ENCODE data around the gene HAUS8. TPM values are rescaled to one million over a fixed set of nuclear protein-coding genes. Genes with fewer than 3 reads are reported as not detected.
"Not testable (repeated sequence)": the region's sequence is repeated elsewhere in the genome, so short reads cannot be mapped to it uniquely, and the experiment has no call there.

The HAUS8 gene
- total RNA-seq, 1 donor = 9.3 TPM

DNA sequence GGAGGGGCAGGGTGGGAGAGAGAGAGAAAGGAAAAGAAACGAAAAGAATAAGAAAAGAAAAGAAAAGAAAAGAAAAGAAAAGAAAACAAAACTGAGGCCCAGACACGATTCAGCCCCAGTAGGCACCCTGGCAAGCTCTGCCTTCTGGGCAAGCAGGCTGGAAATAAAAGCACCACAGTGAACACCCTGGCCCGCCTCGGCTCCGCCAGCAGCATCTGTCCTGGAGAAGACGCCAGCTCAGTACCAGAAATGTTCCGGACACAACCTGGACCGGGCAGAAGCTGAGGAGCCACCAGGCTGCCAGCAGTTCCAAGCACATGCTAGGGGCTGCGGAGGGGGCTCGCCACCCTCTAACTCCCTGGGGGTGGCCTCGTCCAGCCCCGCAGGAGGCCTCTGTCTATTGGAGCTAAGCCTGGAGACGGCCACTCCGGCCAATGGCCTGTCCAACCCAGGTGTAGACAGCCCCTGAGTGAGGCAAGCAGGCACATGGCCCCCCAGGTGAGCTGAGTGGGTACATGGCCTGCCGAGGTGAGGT, 37.2 kb downstream of the HAUS8 start:
- Histone ChIP-seq H3K4me1 (ENCODE audit: insufficient read depth, low read length) (peaks cover 10% of the 10 kb centered on the region), H3K27me3 (ENCODE audit: insufficient read depth, low read length) (no peaks in the 10 kb centered on the region), H3K9me3 (ENCODE audit: low read depth, low read length) (no peaks in the 10 kb centered on the region), H3K4me3 (ENCODE audit: low read length) (no peak overlapping the region)

DNA sequence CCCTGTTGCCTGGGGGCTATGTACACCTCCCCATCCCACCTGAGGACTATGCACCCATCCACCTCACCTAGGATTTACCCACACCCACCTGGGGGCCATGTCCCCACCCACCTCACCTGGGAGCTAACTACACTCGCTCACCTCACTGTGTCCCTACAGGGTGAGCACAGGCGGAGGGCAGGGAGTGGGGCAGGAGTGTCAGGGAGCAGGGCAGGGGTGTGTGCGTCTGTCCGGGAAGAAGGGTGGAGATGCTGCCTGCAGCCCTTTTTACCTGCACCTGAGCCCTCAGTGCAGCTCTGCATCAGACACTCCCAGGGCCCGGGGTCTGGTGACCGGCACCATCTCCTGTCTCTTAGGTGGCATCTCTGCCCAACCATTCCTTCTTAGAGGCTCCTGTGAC, 38.1 kb downstream of the HAUS8 start:
- Histone ChIP-seq H3K4me3 (ENCODE audit: low read length) (no peak overlapping the region), H3K27me3 (ENCODE audit: insufficient read depth, low read length) (no peaks in the 10 kb centered on the region), H3K4me1 (ENCODE audit: insufficient read depth, low read length) (peaks cover 10% of the 10 kb centered on the region), H3K9me3 (ENCODE audit: low read depth, low read length) (no peaks in the 10 kb centered on the region)

DNA sequence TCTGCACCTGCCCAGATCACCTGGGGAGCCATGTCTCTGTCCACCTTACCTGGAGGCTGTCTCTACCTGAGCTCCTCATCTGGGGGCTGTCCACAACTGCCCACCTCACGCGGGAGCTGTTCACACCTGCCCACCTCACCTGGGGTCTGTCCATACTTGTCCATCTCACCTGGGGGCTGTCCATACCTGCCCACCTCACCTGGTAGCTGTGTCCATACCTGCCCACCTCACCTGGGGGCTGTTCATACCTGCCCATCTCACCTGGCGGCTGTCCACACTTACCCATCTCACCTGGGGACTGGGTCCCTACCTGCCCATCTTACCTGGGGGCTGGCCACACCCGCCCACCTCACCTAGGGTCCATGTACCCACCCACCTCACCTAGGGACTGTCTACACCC, 38.6 kb downstream of the HAUS8 start:
- Histone ChIP-seq H3K27me3 (ENCODE audit: insufficient read depth, low read length) (no peaks in the 10 kb centered on the region), H3K9me3 (ENCODE audit: low read depth, low read length) (no peaks in the 10 kb centered on the region), H3K4me3 (ENCODE audit: low read length) (no peak overlapping the region), H3K4me1 (ENCODE audit: insufficient read depth, low read length) (peaks cover 10% of the 10 kb centered on the region)

DNA sequence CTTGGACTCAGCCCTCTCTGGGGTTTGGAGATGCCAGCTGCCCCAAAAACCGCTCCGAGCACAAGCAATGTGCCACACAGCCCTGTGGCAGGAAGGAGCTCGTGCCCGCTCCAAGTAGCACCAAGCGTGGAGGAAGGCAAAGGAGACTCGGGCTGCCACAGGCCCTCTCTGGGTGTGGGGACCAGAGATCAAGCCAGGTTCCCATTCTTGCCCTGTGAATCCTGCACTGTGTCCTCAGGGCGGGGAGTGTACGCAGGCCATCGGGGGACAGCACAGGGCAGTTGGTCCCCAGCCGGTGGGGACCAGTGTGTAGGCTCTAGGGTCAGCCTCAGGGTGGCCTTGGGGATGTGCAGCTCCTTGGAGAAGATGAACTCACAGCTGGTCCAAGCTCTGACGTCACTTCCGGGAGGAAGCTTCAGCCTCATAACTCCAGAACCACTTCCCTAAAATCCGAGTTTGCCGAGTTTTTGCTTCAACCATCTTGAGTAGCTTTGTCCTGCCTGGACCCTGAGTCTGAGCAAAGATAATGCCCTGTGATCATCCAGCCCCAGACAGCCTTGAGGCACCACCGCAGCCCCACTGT, 39.3 kb downstream of the HAUS8 start:
- H3K27me3 ChIP-seq (ENCODE audit: insufficient read depth, low read length) = no peaks in the 10 kb centered on the region
- H3K4me3 ChIP-seq (ENCODE audit: low read length) = no peak overlapping the region
- peaks cover 10% of the 10 kb centered on the region for H3K4me1 ChIP-seq (ENCODE audit: insufficient read depth, low read length)

DNA sequence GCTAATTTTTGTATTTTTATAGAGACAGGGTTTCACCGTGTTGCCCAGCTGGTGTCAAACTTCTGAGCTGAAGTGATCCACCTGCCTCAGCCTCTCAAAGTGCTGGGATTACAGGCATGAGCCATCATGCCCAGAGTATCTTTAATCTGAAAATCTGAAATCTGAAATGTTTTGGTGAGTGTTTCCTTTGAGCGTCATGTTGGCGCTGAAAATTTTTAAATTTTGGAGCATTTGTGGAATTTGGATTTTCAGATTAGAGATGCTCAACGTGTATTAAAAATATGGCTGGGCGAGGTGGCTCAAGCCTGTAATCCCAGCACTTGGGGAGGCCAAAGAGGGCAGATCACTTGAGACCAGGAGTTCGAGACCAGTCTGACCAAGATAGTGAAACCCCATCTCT, 43.5 kb downstream of the HAUS8 start:
- peaks cover 11% of the 10 kb centered on the region for H3K27me3 ChIP-seq (ENCODE audit: insufficient read depth, low read length)
- H3K9me3 ChIP-seq (ENCODE audit: low read depth, low read length) = no peaks in the 10 kb centered on the region
- H3K4me3 ChIP-seq (ENCODE audit: low read length) = no peak overlapping the region
- peaks cover 10% of the 10 kb centered on the region for H3K4me1 ChIP-seq (ENCODE audit: insufficient read depth, low read length)

More for the DNA sequence above, 39.3 kb downstream of the HAUS8 start:
- H3K9me3 ChIP-seq (ENCODE audit: low read depth, low read length) = no peaks in the 10 kb centered on the region

DNA sequence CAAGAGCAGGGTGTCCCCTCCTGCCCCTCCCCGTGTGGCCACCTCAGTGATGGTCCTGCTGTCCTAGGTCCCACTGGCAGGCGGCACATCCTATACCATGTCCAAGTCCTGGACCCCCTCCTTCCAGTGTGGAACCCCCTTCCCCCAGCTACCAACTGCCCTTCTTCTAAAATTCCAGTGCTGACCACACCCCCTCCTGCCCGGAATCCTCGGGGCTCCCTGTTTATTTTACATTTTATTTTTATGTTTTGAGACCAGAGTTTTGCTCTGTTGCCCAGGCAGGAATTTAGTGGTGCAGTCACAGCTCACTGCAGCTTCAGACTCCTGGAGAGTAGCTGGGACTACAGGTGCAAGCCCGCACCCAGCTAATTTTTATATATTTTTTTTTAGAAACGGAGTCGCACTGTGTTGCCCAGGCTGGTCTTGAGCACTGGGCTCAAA, 47.7 kb downstream of the HAUS8 start:
- no peaks in the 10 kb centered on the region for H3K9me3 ChIP-seq (ENCODE audit: low read depth, low read length)
- H3K27me3 ChIP-seq (ENCODE audit: insufficient read depth, low read length) = peaks cover 28% of the 10 kb centered on the region
- H3K4me1 ChIP-seq (ENCODE audit: insufficient read depth, low read length) = peaks cover 16% of the 10 kb centered on the region
- no peak overlapping the region for H3K4me3 ChIP-seq (ENCODE audit: low read length)

DNA sequence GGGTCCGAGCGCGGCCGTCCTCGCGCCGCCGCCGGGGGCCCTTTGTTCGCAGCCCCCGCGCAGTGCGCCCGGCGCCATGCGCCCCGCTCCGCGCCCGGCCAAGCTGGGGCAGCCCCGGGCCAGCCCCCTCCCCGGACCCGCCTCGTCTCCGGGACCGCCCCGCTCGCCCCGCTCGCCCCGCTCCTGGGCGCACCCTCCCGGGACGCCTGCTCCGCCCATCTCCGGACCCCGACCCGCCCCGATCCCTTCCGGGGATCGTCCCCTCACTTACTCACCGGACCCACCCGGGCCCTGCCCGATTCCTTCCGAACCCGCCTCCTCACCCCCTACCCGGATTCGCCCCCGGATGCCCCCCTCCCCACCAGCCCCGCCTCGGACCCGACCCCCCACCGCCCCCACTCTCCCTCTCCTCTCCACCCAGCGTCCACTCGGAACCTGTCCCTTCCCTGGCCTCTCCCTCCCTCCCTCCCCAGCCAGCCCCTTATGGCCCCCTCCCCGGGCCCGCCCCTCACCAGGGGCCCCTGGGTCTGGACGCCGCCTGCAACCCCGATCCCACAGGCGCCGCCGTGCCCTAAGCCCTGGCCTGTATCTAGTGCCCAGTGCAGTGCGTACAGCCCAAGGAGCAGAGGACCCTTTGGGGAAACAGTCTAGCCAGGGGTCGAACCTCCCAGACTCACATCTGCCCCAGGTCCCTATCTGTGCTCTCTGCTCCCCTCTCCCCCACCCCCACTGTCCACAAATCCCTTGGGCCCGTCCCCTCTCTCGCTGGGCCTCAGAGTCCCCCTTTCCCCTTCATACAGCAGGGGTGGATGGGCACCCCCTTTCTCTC, 48.3 kb downstream of the HAUS8 start, which contains the start of gene CPAMD8:
Gene CPAMD8, minus strand, starts transcription at position 105 of the 829 bp plus-strand sequence. CDS start 168 bp downstream, outside the sequence.
- peaks cover 28% of the 10 kb centered on the region for H3K27me3 ChIP-seq (ENCODE audit: insufficient read depth, low read length)
- H3K9me3 ChIP-seq (ENCODE audit: low read depth, low read length) = no peaks in the 10 kb centered on the region
- H3K4me3 ChIP-seq (ENCODE audit: low read length) = no peak within 1 kb of the TSS
- peaks cover 23% of the 10 kb centered on the region for H3K4me1 ChIP-seq (ENCODE audit: insufficient read depth, low read length)

DNA sequence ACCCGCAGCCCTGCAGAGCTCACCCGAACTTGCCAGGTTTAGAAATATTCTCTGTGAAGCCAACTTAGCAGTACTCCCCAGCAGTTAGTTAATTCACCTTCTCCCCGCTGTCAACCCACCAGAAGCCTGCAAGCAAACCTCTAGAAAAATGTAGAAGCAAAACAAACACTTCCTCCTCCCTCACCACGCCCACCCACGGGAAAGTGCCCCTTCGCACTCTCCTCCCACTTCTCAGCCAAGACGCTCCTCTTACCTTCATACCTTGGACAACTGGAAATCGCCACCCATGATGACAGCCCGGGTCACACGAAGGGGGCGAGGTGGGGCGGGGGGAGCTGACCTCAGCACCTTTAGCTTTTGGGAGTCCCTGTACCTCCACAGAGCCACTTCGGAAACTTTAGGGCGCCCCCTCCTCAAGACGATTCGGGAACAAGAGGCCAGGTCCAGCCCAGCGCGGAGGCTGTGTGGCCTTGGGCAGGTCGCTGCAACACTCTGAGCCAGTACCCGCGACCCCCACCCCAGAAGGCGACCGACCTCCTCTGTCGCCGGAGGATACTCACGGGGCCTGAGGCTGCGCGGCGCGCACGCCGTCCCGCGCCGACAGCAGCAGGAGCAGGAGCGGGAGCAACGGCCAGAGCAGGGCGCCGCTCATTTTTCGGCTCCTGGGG, 49.1 kb downstream of the HAUS8 start:
- peaks cover 31% of the 10 kb centered on the region for H3K4me1 ChIP-seq (ENCODE audit: insufficient read depth, low read length)
- H3K27me3 ChIP-seq (ENCODE audit: insufficient read depth, low read length) = peaks cover 28% of the 10 kb centered on the region
- no peaks in the 10 kb centered on the region for H3K9me3 ChIP-seq (ENCODE audit: low read depth, low read length)
- no peak overlapping the region for H3K4me3 ChIP-seq (ENCODE audit: low read length)

DNA sequence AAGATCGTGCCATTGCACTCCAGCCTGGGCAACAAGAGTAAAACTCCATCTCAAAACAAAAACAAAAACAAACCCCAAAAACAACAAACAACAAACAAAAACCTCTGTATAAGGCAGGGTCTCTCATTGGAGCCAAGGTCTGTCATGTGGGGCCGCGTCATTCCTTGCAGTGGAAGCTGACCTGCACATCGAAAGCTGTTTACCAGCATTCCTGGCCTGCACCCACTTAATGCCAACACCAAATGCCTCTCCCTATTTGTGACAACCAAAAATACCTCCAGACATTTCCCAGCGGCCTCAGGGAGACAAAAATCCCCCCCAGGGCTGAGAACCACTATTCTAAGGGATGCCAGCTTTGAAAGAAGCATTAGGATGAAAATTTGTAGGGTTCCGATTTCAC, 49.9 kb downstream of the HAUS8 start:
- H3K4me3 ChIP-seq (ENCODE audit: low read length) = no peak overlapping the region

DNA sequence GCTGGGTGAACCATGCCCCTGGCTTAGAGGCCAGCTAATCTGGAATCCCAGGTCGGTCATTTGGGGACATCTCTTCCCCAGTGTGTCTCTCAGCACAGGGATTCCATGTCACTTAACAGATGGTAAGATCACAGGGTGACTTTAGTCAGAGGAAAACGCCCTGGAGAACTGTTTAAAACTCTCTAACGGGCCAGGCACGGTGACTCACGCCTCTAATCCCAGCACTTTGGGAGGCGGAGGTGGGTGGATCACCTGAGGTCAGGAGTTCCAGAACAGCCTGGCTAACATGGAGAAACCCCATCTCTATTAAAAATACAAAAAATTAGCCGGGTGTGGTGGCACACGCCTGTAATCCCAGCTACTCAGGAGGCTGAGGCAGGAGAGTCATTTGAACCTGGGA, 50.3 kb downstream of the HAUS8 start:
- Histone ChIP-seq H3K27me3 (ENCODE audit: insufficient read depth, low read length) (peaks cover 28% of the 10 kb centered on the region), H3K4me1 (ENCODE audit: insufficient read depth, low read length) (peaks cover 34% of the 10 kb centered on the region)
- not testable (repeated sequence) for H3K9me3 ChIP-seq (ENCODE audit: low read depth, low read length); H3K4me3 ChIP-seq (ENCODE audit: low read length)

More for the DNA sequence above, 49.9 kb downstream of the HAUS8 start:
- H3K27me3 ChIP-seq (ENCODE audit: insufficient read depth, low read length) = peaks cover 28% of the 10 kb centered on the region
- H3K9me3 ChIP-seq (ENCODE audit: low read depth, low read length) = no peaks in the 10 kb centered on the region
- H3K4me1 ChIP-seq (ENCODE audit: insufficient read depth, low read length) = peaks cover 34% of the 10 kb centered on the region

DNA sequence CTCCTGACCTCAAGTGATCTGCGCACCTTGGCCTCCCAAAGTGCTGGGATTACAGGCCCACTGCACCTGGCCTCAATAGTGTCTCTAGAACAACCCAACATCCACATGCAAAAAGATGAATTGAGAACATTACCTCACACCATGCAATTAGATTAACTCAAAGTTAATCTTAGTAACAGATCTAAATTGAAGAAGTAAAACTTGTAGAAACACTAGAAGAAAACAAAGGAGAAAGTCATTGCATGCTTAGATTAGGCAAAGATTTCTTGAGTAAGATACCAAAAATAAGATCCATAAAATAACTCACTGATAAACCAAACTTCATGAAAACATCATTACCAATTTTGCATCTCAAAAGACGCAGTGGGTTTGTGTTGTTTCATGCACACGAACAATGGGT, 51.4 kb downstream of the HAUS8 start:
- Histone ChIP-seq H3K27me3 (ENCODE audit: insufficient read depth, low read length) (peaks cover 28% of the 10 kb centered on the region), H3K4me3 (ENCODE audit: low read length) (no peak overlapping the region), H3K4me1 (ENCODE audit: insufficient read depth, low read length) (peaks cover 34% of the 10 kb centered on the region), H3K9me3 (ENCODE audit: low read depth, low read length) (no peaks in the 10 kb centered on the region)

DNA sequence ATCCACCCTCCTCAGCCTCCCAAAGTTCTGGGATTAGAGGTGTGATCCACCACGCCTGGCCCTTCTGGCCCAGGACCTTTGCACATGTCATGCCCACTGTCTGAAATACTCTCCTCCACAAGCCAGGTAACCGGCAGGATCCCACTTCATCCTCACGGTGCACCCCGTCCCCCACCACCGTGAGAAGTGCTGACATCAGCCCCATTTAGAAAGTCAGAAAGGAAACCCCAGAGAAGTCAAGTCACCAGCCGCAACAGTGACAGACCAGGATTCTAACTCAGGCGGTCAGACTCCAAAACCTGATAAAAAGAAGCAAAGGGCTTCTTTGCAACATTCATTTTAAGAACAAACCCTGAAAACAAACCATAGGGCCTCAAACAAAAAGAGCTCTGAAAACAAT, 52.5 kb downstream of the HAUS8 start:
- no peak overlapping the region for H3K4me3 ChIP-seq (ENCODE audit: low read length)
- H3K27me3 ChIP-seq (ENCODE audit: insufficient read depth, low read length) = peaks cover 23% of the 10 kb centered on the region
- H3K4me1 ChIP-seq (ENCODE audit: insufficient read depth, low read length) = peaks cover 34% of the 10 kb centered on the region
- H3K9me3 ChIP-seq (ENCODE audit: low read depth, low read length) = no peaks in the 10 kb centered on the region

DNA sequence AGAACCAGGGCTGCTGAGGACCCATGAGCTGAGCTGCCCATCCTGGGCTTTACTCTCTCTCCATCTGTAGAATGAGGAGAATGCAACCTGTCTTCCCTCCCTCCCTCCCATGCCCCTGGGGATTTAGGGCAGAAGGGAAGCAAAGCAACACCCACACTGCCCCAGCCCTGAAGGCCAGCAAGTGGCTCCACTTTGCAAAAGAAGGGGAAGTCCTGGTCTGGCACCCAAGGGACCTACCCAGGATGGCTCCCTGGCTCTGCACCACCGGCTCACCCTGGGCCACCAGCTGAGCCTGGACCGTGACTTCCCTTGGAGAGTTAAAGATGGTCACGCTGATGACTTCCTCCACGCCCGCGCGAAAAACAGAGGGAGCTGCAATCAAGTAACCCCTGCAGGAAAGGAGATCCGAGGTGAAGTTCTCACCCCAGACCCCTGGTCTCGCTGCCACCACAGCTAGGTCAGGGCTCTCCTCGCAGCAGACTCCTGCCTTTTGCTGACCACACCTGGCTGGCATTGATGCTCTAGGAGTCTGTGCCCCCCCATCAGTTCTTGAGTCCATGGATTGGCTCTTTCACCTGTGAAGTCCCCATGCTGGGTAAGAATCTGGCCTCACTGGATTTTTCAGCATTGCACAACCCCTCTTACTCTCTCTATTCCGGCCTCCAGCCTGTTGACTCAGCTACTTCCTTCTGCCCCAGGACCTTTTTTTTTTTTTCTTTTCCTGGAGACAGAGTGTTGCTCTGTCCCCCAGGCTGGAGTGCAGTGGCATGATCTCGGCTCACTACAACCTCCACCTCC, 53.3 kb downstream of the HAUS8 start:
- Histone ChIP-seq H3K4me1 (ENCODE audit: insufficient read depth, low read length) (peaks cover 34% of the 10 kb centered on the region), H3K4me3 (ENCODE audit: low read length) (no peak overlapping the region), H3K27me3 (ENCODE audit: insufficient read depth, low read length) (peaks cover 17% of the 10 kb centered on the region), H3K9me3 (ENCODE audit: low read depth, low read length) (no peaks in the 10 kb centered on the region)

DNA sequence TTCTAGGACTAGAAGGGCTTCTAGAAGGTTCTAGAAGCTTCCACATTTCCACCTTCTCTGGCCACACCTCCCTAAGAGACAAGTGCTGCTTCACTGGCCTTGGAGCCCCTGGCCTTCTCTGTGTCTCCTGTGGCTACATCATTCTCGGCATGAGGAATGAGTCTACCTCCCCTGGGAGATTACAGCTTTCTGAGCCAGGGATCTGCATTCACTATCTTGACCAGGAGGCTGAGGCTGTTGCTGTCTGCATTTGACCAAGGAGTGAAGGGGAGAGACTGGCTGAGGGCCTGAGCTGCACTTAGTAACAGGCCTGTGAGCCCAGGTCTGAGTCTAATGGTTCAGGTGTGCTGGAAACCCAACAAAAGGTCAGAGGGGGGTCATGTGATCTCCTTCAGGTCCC, 53.9 kb downstream of the HAUS8 start:
- Histone ChIP-seq H3K27me3 (ENCODE audit: insufficient read depth, low read length) (peaks cover 17% of the 10 kb centered on the region), H3K4me3 (ENCODE audit: low read length) (no peak overlapping the region), H3K9me3 (ENCODE audit: low read depth, low read length) (no peaks in the 10 kb centered on the region), H3K4me1 (ENCODE audit: insufficient read depth, low read length) (peaks cover 34% of the 10 kb centered on the region)
